IMR-90 (cell line): ENCODE data around the gene PLPP7.
"Not testable (repeated sequence)": the region's sequence is repeated elsewhere in the genome, so short reads cannot be mapped to it uniquely, and the experiment has no call there.

Source experiments
- BHLHE40 ChIP-seq: fragments of 150-350 bp; IDR thresholded peaks from 2 replicates; pipeline ENCODE4 v1.6.1; 2016; ENCODE audit warnings: mild to moderate bottlenecking, low read depth, low read length
- CEBPB ChIP-seq: IDR thresholded peaks from 2 replicates; pipeline ENCODE4 v1.6.1; 2012; ENCODE audit warnings: low read depth, low read length, improper control_type of control experiment
- CHD1 ChIP-seq: IDR thresholded peaks from 2 replicates; pipeline ENCODE4 v1.6.1; 2012; ENCODE audit warnings: low read depth, low read length, improper control_type of control experiment
- CTCF ChIP-seq: conservative IDR thresholded peaks from 2 replicates; pipeline ENCODE4 v1.5.1; 2012; ENCODE audit warnings: mild to moderate bottlenecking, low read depth, low read length, improper control_type of control experiment
- FOS ChIP-seq: fragments of 150-350 bp; IDR thresholded peaks from 2 replicates; pipeline ENCODE4 v1.6.1; 2016; ENCODE audit warnings: low read depth, low read length
- MAZ ChIP-seq: IDR thresholded peaks from 2 replicates; pipeline ENCODE4 v1.6.1; 2012; ENCODE audit warnings: low read depth, mild to moderate bottlenecking, low read length, improper control_type of control experiment, moderate library complexity, borderline replicate concordance
- MXI1 ChIP-seq: IDR thresholded peaks from 2 replicates; pipeline ENCODE4 v1.6.1; 2012; ENCODE audit warnings: low read depth, mild to moderate bottlenecking, low read length, moderate library complexity, borderline replicate concordance
- NFE2L2 ChIP-seq: fragments of 150-350 bp; IDR thresholded peaks from 2 replicates; pipeline ENCODE4 v1.6.1; 2016; ENCODE audit warnings: low read depth, mild to moderate bottlenecking, low read length
- POLR2A ChIP-seq: IDR thresholded peaks from 2 replicates; pipeline ENCODE4 v1.6.1; 2012; ENCODE audit warnings: mild to moderate bottlenecking, low read depth, low read length
- RAD21 ChIP-seq: IDR thresholded peaks from 2 replicates; pipeline ENCODE4 v1.6.1; 2012; ENCODE audit warnings: low read length, improper control_type of control experiment
- RFX5 ChIP-seq: IDR thresholded peaks from 2 replicates; pipeline ENCODE4 v1.8.0; 2012; ENCODE audit warnings: low read depth, mild to moderate bottlenecking, low read length, moderate library complexity
- TF ChIP-seq, protein P1 (sequence below): fragments of 150-350 bp; IDR thresholded peaks from 2 replicates; pipeline ENCODE4 v1.6.1; 2016; ENCODE audit warnings: low read depth, mild to moderate bottlenecking, low read length, moderate library complexity, borderline replicate concordance

DNA sequence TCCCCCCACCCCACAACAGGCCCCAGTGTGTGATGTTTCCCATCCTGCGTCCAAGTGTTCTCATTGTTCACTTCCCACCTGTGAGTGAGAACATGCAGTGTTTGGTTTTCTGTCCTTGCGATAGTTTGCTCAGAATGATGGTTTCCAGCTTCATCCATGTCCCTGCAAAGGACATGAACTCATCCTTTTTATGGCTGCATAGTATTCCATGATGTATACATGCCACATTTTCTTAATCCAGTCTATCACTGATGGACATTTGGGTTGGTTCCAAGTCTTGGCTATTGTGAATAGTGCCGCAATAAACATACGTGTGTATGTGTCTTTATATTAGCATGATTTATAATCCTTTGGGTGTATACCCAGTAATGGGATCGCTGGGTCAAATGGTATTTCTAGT lies 49.7 kb downstream of the PLPP7 start:
- not testable (repeated sequence) for TF ChIP-seq CTCF, MAZ, POLR2A, RAD21, NFE2L2, RFX5, CEBPB, BHLHE40, FOS, MXI1, CHD1
- TF ChIP-seq, protein P1, sequence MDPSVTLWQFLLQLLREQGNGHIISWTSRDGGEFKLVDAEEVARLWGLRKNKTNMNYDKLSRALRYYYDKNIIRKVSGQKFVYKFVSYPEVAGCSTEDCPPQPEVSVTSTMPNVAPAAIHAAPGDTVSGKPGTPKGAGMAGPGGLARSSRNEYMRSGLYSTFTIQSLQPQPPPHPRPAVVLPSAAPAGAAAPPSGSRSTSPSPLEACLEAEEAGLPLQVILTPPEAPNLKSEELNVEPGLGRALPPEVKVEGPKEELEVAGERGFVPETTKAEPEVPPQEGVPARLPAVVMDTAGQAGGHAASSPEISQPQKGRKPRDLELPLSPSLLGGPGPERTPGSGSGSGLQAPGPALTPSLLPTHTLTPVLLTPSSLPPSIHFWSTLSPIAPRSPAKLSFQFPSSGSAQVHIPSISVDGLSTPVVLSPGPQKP: not testable (repeated sequence)
